Measurements from ENCODE around the gene TOX4.
"Not testable (repeated sequence)": the region's sequence is repeated elsewhere in the genome, so short reads cannot be mapped to it uniquely, and the experiment has no call there.

The TOX4 gene

GRCh38 chr14:21440859-21441258 lies 36.1 kb upstream of the TOX4 start:
- H3K27me3 ChIP-seq (replicated peaks; ENCODE audit: control insufficient read depth, insufficient read depth, low read length): no peaks in the 10 kb centered on the region
- no peak overlapping the region for H3K4me3 ChIP-seq (replicated peaks; ENCODE audit: low read depth, low read length)
- no peak for TF ChIP-seq CTCF (IDR thresholded peaks at IDR 0.05; ENCODE audit: insufficient read depth, low read length, poor library complexity, severe bottlenecking)
- no peaks in the 10 kb centered on the region for H3K36me3 ChIP-seq (ENCODE audit: control insufficient read depth, insufficient read depth, low read length)
- no peak for DNase-seq (ENCODE audit: extremely low read depth, insufficient read length)

GRCh38 chr14:21442657-21443056 lies 34.3 kb upstream of the TOX4 start:
- DNase-seq (ENCODE audit: extremely low read depth, insufficient read length); H3K36me3 ChIP-seq (ENCODE audit: control insufficient read depth, insufficient read depth, low read length); H3K27me3 ChIP-seq (replicated peaks; ENCODE audit: control insufficient read depth, insufficient read depth, low read length); H3K4me3 ChIP-seq (replicated peaks; ENCODE audit: low read depth, low read length): not testable (repeated sequence)

GRCh38 chr14:21449899-21450216 lies 27.1 kb upstream of the TOX4 start:
- no peak for TF ChIP-seq CTCF (IDR thresholded peaks at IDR 0.05; ENCODE audit: insufficient read depth, low read length, poor library complexity, severe bottlenecking)
- H3K36me3 ChIP-seq (ENCODE audit: control insufficient read depth, insufficient read depth, low read length): no peaks in the 10 kb centered on the region; the same call in none of the 2 replicates
- no peaks in the 10 kb centered on the region for H3K27me3 ChIP-seq (replicated peaks; ENCODE audit: control insufficient read depth, insufficient read depth, low read length)
- no peak for DNase-seq (ENCODE audit: extremely low read depth, insufficient read length)
- peak overlapping the region; percentile 12; the same call in 1 of the 2 replicates for H3K4me3 ChIP-seq (replicated peaks; ENCODE audit: low read depth, low read length)

GRCh38 chr14:21454843-21455544 lies 22.0 kb upstream of the TOX4 start:
- no peaks in the 10 kb centered on the region; the same call in 1 of the 2 replicates for H3K36me3 ChIP-seq (ENCODE audit: control insufficient read depth, insufficient read depth, low read length)
- no peak for TF ChIP-seq CTCF (IDR thresholded peaks at IDR 0.05; ENCODE audit: insufficient read depth, low read length, poor library complexity, severe bottlenecking)
- no peaks in the 10 kb centered on the region for H3K27me3 ChIP-seq (replicated peaks; ENCODE audit: control insufficient read depth, insufficient read depth, low read length)
- peak overlapping the region; percentile 86 for H3K4me3 ChIP-seq (replicated peaks; ENCODE audit: low read depth, low read length)
- no peak for DNase-seq (ENCODE audit: extremely low read depth, insufficient read length)

- TF ChIP-seq CTCF (IDR thresholded peaks at IDR 0.05; ENCODE audit: insufficient read depth, low read length, poor library complexity, severe bottlenecking): no peak
- H3K4me3 ChIP-seq (replicated peaks; ENCODE audit: low read depth, low read length): peak overlapping the region; percentile 86
- no peaks in the 10 kb centered on the region for H3K27me3 ChIP-seq (replicated peaks; ENCODE audit: control insufficient read depth, insufficient read depth, low read length)
- DNase-seq (ENCODE audit: extremely low read depth, insufficient read length): no peak
- no peaks in the 10 kb centered on the region; the same call in 1 of the 2 replicates for H3K36me3 ChIP-seq (ENCODE audit: control insufficient read depth, insufficient read depth, low read length)
Observed at GRCh38 chr14:21455592-21455911, 21.4 kb upstream of the TOX4 start.

- H3K27me3 ChIP-seq (replicated peaks; ENCODE audit: control insufficient read depth, insufficient read depth, low read length): no peaks in the 10 kb centered on the region
- peaks cover 2% of the 10 kb centered on the region; the same call in 1 of the 2 replicates for H3K36me3 ChIP-seq (ENCODE audit: control insufficient read depth, insufficient read depth, low read length)
- H3K4me3 ChIP-seq (replicated peaks; ENCODE audit: low read depth, low read length): peak within 1 kb of the TSS; percentile 86
- DNase-seq (ENCODE audit: extremely low read depth, insufficient read length): peak; percentile 99
- TF ChIP-seq CTCF (IDR thresholded peaks at IDR 0.05; ENCODE audit: insufficient read depth, low read length, poor library complexity, severe bottlenecking): peak; percentile 69
Observed at GRCh38 chr14:21455912-21456667, 20.9 kb upstream of the TOX4 start, which contains the start of gene CHD8. Gene CHD8 (minus strand): TSS chr14:21456123. CDS start chr14:21431643, 24,480 bp downstream.

All from GM06990 (cell line).